NCI-H524 treated with DMSO at 0.1 percent for 48 hours (cell line): ENCODE data around the gene QARS1.

ENCODE experiments used
- DNase-seq: peaks from one replicate; lab custom pipeline; 2025; lab: John Stamatoyannopoulos, UW

The QARS1 gene

DNA sequence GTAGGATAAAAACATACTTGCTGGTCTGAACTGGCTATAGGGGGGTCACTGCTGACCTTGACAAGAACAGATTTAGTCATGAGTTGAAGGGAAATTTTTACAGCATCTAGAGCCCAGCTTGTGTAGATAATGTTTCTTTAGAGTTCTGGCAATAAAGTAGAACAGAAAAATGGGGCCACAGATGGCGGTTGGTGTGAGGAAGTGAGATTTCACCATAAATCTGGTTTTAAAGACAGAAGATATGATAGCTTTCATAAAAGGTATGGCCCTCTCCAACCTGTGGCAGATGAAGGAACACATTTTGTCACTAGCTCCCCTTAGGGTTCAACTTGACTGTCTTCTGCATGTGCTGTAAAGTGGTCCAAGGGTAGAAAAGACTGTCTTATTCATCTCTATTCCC, 51.0 kb downstream of the QARS1 start:
- no peak for DNase-seq
